HUDEP-2 (cell line): ENCODE data around the gene AQP9.
"Not testable (repeated sequence)": the region's sequence is repeated elsewhere in the genome, so short reads cannot be mapped to it uniquely, and the experiment has no call there.

Source experiments
- DNase-seq, 76 experiments: peaks; one replicate each; lab custom pipeline; 2025; ENCODE audit not compliant: unreplicated experiment in 76 of 76; lab: John Stamatoyannopoulos, UW

The AQP9 gene, protein sequence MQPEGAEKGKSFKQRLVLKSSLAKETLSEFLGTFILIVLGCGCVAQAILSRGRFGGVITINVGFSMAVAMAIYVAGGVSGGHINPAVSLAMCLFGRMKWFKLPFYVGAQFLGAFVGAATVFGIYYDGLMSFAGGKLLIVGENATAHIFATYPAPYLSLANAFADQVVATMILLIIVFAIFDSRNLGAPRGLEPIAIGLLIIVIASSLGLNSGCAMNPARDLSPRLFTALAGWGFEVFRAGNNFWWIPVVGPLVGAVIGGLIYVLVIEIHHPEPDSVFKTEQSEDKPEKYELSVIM

GRCh38 chr15:58138106-58138505, at the start of gene AQP9:
AQP9 (plus strand) TSS chr15:58138381; CDS start chr15:58138566, 185 bp downstream.
- DNase-seq, result no peak

DNA sequence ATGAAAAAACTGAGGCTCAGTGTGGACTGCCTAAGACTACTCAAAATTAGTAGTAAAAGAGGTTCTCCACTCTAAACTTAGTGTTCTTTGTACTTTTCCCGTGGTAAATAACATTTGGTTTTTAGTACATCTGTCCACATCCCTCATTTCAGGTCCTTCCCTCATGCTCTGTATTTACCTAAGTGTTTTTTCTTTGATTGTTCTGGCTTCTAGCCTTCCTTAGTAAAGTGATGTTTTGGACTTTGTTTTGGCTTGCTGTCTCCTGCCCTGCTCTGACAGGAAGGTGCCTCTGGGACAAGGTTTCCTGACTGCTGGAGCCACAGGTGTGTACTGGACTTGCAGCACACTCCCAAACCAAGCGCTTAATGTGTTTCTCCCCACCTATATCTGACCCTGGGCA, 42.8 kb upstream of the AQP9 start:
- DNase-seq, result no peak

- no peak for DNase-seq
Measured at GRCh38 chr15:58096529-58097084, 41.6 kb upstream of the AQP9 start.

- no peak for DNase-seq
Measured at GRCh38 chr15:58103482-58103881, 34.7 kb upstream of the AQP9 start.

DNA sequence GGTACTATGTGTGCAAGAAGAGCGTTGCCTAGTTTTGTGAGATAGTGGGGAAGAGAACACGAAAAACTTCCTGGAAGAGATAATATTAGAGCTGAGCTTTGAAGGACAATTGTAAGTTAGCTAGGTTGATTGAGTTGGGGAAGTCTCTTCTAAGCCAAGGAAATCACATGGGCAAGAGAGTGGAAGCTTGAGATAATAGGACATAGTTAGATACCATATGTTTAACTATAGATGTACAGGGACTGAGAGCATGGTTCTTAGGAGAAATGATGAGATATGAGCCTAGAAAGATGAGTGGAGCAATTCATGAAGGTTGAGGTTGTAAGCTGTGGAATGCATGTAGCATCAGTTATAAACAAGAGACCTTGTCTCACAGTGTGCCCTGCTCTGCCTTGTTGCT, 30.1 kb upstream of the AQP9 start:
- DNase-seq, result peak in 11 of 76 experiments; percentile 10 to 53 (median 26)

- DNase-seq, result no peak
Measured at GRCh38 chr15:58109419-58109818, 28.8 kb upstream of the AQP9 start.

GRCh38 chr15:58110999-58111717, 27.0 kb upstream of the AQP9 start:
- peak in 57 of 76 experiments; percentile 5 to 84 (median 49) for DNase-seq

- no peak for DNase-seq
Measured at GRCh38 chr15:58111718-58112104, 26.5 kb upstream of the AQP9 start.

DNA sequence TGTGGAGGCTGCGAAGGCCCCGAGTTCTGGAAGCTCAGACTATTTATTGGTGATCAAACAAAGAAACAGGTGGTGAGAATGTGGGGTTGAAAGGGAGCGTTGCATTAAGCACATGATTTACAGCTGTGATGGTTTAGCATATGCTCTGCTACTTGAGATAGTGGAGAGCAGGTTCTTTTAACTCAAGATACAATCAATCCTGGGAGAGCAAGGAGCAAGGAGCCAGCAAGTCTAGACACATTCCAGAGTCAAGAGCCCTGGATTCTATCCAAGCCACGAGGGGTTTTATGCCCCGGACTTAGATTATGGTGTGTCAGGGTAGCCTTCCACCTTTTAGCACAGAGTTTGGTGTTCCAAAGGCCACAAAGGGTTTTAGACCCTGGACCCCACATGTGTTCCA, 24.8 kb upstream of the AQP9 start:
- DNase-seq, result not testable (repeated sequence)

- DNase-seq, result no peak
Measured at GRCh38 chr15:58114388-58114787, 23.8 kb upstream of the AQP9 start.

GRCh38 chr15:58114812-58115211, 23.4 kb upstream of the AQP9 start:
- peak in 2 of 76 experiments; percentile 11 to 37 for DNase-seq

DNA sequence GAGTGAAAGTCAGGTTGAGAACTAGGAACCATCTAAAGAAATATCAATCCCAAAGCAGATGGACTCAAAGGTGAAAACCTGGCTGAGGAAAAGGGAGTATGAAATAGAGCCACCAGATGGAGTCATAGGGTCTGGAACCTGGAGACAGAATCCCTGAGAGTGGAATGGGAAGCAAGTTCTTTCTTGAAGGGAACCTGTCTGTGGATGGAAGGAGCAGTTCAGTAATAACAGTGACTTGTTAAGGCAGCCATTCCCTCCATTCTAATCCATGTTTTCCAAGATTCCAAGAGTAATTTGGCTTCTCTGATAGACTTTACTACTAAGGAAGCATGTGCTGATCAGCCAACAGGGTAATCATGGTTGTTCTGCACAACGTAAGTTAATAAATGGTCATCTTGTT, 22.5 kb upstream of the AQP9 start:
- DNase-seq, result no peak

GRCh38 chr15:58117619-58118018, 20.6 kb upstream of the AQP9 start:
- DNase-seq, result no peak

DNA sequence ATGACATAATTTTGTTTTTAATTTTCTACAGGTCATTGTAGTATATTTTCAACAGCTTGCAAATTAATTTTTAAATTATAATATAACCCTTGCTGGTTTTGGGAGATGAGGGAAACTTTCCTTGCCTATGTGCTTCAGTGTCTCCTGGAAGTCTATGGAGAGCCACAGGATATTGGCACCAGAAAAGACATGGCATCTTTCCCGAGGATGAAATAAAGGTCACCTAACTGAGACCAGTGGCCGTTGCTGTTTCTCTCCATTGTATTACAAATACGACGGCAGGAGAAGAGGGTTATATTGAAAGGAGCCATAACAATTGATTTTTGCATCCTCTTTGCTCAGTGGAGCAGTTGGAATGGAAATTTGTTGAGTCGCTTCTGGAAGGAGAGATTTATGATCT, 19.9 kb upstream of the AQP9 start:
- no peak for DNase-seq

GRCh38 chr15:58119016-58119415, 19.2 kb upstream of the AQP9 start:
- DNase-seq, result no peak

- no peak for DNase-seq
Measured at GRCh38 chr15:58124585-58124984, 13.6 kb upstream of the AQP9 start.

DNA sequence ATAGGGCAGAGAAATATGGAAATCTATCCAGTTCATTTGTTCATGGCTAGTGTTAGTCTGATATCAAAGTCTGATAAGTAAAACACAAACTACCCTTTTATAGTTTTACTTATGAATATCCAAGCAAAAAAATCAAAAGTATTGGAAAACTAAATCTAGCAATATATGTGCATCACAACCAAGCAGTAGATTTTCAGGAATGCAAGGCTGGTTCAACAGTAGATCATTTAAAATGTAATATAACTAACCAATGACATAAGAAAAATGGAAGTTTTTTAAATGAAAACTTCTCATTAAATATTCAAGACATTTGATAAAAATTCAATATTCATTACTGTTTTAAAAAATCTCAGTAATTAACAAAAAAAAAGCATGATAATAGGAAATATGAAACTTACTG, 12.8 kb upstream of the AQP9 start:
- no peak for DNase-seq

- DNase-seq, result no peak
Measured at GRCh38 chr15:58134886-58135285, 3.3 kb upstream of the AQP9 start.

- no peak for DNase-seq
Measured at GRCh38 chr15:58135511-58136174, 2.5 kb upstream of the AQP9 start.

- no peak for DNase-seq
Measured at GRCh38 chr15:58136731-58137130, 1.4 kb upstream of the AQP9 start.

DNA sequence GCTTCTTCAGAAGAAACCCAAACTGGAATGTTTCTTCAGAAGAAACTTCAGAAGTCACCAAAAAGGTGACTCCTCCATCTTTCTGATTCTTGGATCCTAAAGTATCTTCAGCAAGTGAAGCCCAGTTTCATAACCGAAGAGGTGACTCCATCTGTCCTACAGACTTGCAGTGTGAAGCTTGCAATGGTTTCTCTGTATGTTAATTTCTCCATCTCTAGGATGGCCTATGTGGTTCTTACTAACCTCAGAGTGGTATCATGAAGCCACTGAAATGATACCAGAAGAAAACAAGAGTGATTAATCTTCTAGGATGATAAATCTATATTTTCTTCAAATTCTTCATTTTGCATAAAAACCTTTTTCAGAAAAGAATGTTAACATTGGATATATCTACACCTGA, 495 bp upstream of the AQP9 start:
- no peak for DNase-seq
